ENCODE results near the gene CDH4.

CDH4 gene

DNA sequence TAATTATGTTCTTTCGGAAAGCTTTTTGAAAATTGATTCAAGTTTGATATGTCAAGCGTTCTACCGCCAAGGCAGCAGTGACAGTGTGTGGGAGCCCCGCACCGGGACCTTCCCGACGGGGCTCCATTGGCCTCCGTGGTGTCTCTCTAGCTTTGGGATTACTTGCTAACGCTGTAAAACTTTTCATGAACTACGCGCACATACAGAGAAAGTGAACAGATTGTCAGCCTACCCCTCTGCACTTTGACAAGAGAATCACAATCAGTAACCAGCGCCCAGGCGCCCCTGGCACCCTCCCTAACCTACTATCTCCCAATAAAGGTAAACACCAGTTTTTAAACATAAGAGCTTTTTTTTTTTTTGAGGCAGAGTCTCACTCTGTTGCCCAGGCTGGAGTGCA is 274.8 kb downstream of the CDH4 start:
- no peak overlapping the region for H3K27ac ChIP-seq (replicated peaks)
- H3K4me3 ChIP-seq (replicated peaks; ENCODE audit: insufficient read depth, low read length): no peak overlapping the region
- H3K27me3 ChIP-seq (ENCODE audit: insufficient read depth, poor library complexity, severe bottlenecking): no peaks in the 10 kb centered on the region
- DNase-seq (ENCODE audit: low read depth in 1 of 2, low spot score in 1 of 2): no peak
- no peak for TF ChIP-seq POLR2AphosphoS5 (IDR thresholded peaks at IDR 0.05; ENCODE audit: low read depth)
- TF ChIP-seq, protein P1, sequence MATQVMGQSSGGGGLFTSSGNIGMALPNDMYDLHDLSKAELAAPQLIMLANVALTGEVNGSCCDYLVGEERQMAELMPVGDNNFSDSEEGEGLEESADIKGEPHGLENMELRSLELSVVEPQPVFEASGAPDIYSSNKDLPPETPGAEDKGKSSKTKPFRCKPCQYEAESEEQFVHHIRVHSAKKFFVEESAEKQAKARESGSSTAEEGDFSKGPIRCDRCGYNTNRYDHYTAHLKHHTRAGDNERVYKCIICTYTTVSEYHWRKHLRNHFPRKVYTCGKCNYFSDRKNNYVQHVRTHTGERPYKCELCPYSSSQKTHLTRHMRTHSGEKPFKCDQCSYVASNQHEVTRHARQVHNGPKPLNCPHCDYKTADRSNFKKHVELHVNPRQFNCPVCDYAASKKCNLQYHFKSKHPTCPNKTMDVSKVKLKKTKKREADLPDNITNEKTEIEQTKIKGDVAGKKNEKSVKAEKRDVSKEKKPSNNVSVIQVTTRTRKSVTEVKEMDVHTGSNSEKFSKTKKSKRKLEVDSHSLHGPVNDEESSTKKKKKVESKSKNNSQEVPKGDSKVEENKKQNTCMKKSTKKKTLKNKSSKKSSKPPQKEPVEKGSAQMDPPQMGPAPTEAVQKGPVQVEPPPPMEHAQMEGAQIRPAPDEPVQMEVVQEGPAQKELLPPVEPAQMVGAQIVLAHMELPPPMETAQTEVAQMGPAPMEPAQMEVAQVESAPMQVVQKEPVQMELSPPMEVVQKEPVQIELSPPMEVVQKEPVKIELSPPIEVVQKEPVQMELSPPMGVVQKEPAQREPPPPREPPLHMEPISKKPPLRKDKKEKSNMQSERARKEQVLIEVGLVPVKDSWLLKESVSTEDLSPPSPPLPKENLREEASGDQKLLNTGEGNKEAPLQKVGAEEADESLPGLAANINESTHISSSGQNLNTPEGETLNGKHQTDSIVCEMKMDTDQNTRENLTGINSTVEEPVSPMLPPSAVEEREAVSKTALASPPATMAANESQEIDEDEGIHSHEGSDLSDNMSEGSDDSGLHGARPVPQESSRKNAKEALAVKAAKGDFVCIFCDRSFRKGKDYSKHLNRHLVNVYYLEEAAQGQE (IDR thresholded peaks at IDR 0.05; ENCODE audit: insufficient replicate concordance, low read depth): no peak
- TF ChIP-seq, protein P2, sequence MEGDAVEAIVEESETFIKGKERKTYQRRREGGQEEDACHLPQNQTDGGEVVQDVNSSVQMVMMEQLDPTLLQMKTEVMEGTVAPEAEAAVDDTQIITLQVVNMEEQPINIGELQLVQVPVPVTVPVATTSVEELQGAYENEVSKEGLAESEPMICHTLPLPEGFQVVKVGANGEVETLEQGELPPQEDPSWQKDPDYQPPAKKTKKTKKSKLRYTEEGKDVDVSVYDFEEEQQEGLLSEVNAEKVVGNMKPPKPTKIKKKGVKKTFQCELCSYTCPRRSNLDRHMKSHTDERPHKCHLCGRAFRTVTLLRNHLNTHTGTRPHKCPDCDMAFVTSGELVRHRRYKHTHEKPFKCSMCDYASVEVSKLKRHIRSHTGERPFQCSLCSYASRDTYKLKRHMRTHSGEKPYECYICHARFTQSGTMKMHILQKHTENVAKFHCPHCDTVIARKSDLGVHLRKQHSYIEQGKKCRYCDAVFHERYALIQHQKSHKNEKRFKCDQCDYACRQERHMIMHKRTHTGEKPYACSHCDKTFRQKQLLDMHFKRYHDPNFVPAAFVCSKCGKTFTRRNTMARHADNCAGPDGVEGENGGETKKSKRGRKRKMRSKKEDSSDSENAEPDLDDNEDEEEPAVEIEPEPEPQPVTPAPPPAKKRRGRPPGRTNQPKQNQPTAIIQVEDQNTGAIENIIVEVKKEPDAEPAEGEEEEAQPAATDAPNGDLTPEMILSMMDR (IDR thresholded peaks at IDR 0.05; ENCODE audit: insufficient read depth, low read length): no peak
- no peak for TF ChIP-seq GABPA (IDR thresholded peaks at IDR 0.05; ENCODE audit: low read depth)
- TF ChIP-seq SPI1 (IDR thresholded peaks at IDR 0.05; ENCODE audit: borderline replicate concordance, low read depth): no peak

DNA sequence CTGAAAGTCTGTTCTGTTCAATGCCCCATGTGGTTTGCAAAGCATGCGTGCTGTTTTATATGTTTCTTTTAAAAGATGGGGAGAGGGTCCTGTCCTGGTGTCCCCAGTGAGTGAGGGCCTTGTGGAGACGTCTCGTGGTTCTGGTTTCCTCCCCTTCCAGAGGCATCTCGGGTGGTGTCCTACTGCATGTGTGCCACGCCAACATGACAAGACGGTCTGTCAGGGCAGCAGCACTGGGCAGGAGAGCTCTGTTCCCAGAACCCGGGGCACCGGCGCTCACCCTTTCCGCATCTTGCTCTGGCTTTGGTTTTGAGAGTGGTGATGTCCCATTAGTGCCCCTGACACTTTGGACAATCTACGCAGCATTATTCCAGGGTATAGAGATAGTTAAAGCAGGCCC is 275.6 kb downstream of the CDH4 start:
- TF ChIP-seq POLR2AphosphoS5 (IDR thresholded peaks at IDR 0.05; ENCODE audit: low read depth) (no peak), SPI1 (IDR thresholded peaks at IDR 0.05; ENCODE audit: borderline replicate concordance, low read depth) (no peak)
- no peaks in the 10 kb centered on the region for H3K27me3 ChIP-seq (ENCODE audit: insufficient read depth, poor library complexity, severe bottlenecking)

DNA sequence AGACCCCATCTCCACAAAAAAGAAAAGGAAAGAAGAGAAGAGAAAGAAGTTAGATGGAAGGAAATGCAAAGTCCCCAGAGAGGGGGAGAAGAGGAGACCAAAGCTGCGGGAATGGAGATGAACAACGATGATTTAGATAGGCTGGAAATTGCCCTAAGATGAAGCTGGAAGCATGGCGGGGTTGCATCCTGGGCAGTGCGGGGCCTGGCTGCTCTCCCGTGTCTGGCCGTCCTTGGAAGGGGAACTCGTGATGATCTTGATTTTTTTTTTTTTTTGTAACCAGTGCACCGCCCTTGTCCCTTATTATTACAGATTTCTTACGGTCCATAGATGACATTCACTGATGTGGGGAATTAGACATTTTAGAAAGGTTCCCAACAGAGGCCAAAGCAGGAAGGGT is 276.5 kb downstream of the CDH4 start:
- TF ChIP-seq POLR2AphosphoS5 (IDR thresholded peaks at IDR 0.05; ENCODE audit: low read depth): no peak
- TF ChIP-seq SPI1 (IDR thresholded peaks at IDR 0.05; ENCODE audit: borderline replicate concordance, low read depth): no peak
- TF ChIP-seq, protein P1 (IDR thresholded peaks at IDR 0.05; ENCODE audit: insufficient replicate concordance, low read depth): no peak
- TF ChIP-seq, protein P2 (IDR thresholded peaks at IDR 0.05; ENCODE audit: insufficient read depth, low read length): no peak
- no peak for TF ChIP-seq GABPA (IDR thresholded peaks at IDR 0.05; ENCODE audit: low read depth)
- H3K4me3 ChIP-seq (replicated peaks; ENCODE audit: insufficient read depth, low read length): no peak overlapping the region
- DNase-seq (ENCODE audit: low read depth in 1 of 2, low spot score in 1 of 2): no peak
- H3K27ac ChIP-seq (replicated peaks): no peak overlapping the region
- H3K27me3 ChIP-seq (ENCODE audit: insufficient read depth, poor library complexity, severe bottlenecking): no peaks in the 10 kb centered on the region

More for the DNA sequence above, 275.6 kb downstream of the CDH4 start:
- H3K4me3 ChIP-seq (replicated peaks; ENCODE audit: insufficient read depth, low read length): no peak overlapping the region
- H3K27ac ChIP-seq (replicated peaks): no peak overlapping the region
- DNase-seq (ENCODE audit: low read depth in 1 of 2, low spot score in 1 of 2): no peak

DNA sequence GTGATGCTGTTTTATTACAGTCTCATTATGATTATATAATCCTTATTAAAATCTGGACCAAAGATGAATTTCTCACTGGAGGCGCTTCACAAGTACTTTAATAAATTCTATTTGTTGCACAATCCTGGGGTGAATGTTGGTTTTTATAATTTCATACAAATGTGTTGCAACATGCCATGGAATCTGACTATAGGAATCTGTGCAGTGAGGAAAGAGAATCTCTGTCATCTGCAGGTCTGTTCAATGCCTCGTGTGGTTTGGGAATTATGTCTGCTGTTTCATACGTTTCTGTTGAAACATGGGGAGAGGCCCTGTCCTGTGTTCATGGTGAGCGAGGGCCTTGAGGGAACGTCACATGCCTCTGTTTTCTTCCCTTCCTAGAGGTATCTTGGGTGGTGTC is 277.3 kb downstream of the CDH4 start:
- Histone ChIP-seq H3K27me3 (ENCODE audit: insufficient read depth, poor library complexity, severe bottlenecking) (no peaks in the 10 kb centered on the region), H3K4me3 (replicated peaks; ENCODE audit: insufficient read depth, low read length) (no peak overlapping the region), H3K27ac (replicated peaks) (no peak overlapping the region)
- DNase-seq (ENCODE audit: low read depth in 1 of 2, low spot score in 1 of 2): no peak
- TF ChIP-seq, protein P2 (IDR thresholded peaks at IDR 0.05; ENCODE audit: insufficient read depth, low read length): no peak
- TF ChIP-seq, protein P1 (IDR thresholded peaks at IDR 0.05; ENCODE audit: insufficient replicate concordance, low read depth): no peak
- TF ChIP-seq POLR2AphosphoS5 (IDR thresholded peaks at IDR 0.05; ENCODE audit: low read depth) (no peak), GABPA (IDR thresholded peaks at IDR 0.05; ENCODE audit: low read depth) (no peak), SPI1 (IDR thresholded peaks at IDR 0.05; ENCODE audit: borderline replicate concordance, low read depth) (no peak)
